ENCODE measurements around the gene PDE4D. TPM values are rescaled to one million over a fixed set of nuclear protein-coding genes. Genes with fewer than 3 reads are reported as not detected.

The PDE4D gene
- total RNA-seq, 4 donors from 2014 or later: 14.7 to 36.3 (median 24.7) TPM

- no peak for TF ChIP-seq POLR2A (IDR thresholded peaks at IDR 0.05)
- TF ChIP-seq CTCF (IDR thresholded peaks at IDR 0.05): no peak
- H3K27ac ChIP-seq: no peak overlapping the region
- intact Hi-C loops (cut with DNase I): no loop called here
These were observed 648.3 kb downstream of the PDE4D start for GRCh38 chr5:59245198-59245597.

GRCh38 chr5:59241552-59241951 is 652.0 kb downstream of the PDE4D start:
- H3K27me3 ChIP-seq: no peaks in the 10 kb centered on the region
- peaks cover 0 to 15% of the 10 kb centered on the region in 2 donors for H3K4me1 ChIP-seq
- no peak overlapping the region for H3K27ac ChIP-seq
- DNase-seq: no peak
- no peaks in the 10 kb centered on the region for H3K36me3 ChIP-seq
- no peak for TF ChIP-seq CTCF (IDR thresholded peaks at IDR 0.05)
- no peak for TF ChIP-seq POLR2A (IDR thresholded peaks at IDR 0.05)
- H3K9me3 ChIP-seq: no peaks in the 10 kb centered on the region
- intact Hi-C loops (cut with DNase I): no loop called here
- WGBS, 2 donors: 30 to 46% methylated on average over 1 of the region's 1 CpG
- H3K4me3 ChIP-seq (replicated peaks in 1 of 3): no peak overlapping the region

More at GRCh38 chr5:59245198-59245597, 648.3 kb downstream of the PDE4D start:
- H3K36me3 ChIP-seq: no peaks in the 10 kb centered on the region
- no peaks in the 10 kb centered on the region for H3K27me3 ChIP-seq
- H3K4me1 ChIP-seq: peaks cover 0 to 15% of the 10 kb centered on the region in 2 donors
- H3K9me3 ChIP-seq: no peaks in the 10 kb centered on the region
- DNase-seq: no peak
- WGBS, 2 donors: 43 to 68% methylated on average over 3 of the region's 3 CpGs
- no peak overlapping the region for H3K4me3 ChIP-seq (replicated peaks in 1 of 3)

- TF ChIP-seq POLR2A (IDR thresholded peaks at IDR 0.05) (no peak), CTCF (IDR thresholded peaks at IDR 0.05) (no peak)
- Histone ChIP-seq H3K4me3 (replicated peaks in 1 of 3) (no peak overlapping the region), H3K27ac (no peak overlapping the region), H3K36me3 (no peaks in the 10 kb centered on the region), H3K4me1 (peaks cover 0 to 15% of the 10 kb centered on the region in 2 donors), H3K9me3 (no peaks in the 10 kb centered on the region), H3K27me3 (no peaks in the 10 kb centered on the region)
- peak; percentile 34 to 64 for DNase-seq
- intact Hi-C loops (cut with DNase I): no loop called here
- WGBS, 2 donors: 55 to 58% methylated on average over 1 of the region's 1 CpG
These were observed 652.4 kb downstream of the PDE4D start for GRCh38 chr5:59241119-59241518.

GRCh38 chr5:59238126-59238902 is 655.2 kb downstream of the PDE4D start:
- Histone ChIP-seq H3K27ac (no peak overlapping the region), H3K9me3 (no peaks in the 10 kb centered on the region), H3K4me1 (peaks cover 0 to 15% of the 10 kb centered on the region in 2 donors), H3K4me3 (replicated peaks in 1 of 3) (no peak overlapping the region), H3K27me3 (no peaks in the 10 kb centered on the region), H3K36me3 (no peaks in the 10 kb centered on the region)
- intact Hi-C loops (cut with DNase I): no loop called here
- TF ChIP-seq CTCF (IDR thresholded peaks at IDR 0.05) (no peak), POLR2A (IDR thresholded peaks at IDR 0.05) (no peak)
- DNase-seq: no peak
- 88 to 92% methylated on average over 3 of the region's 3 CpGs for WGBS, 2 donors

- Histone ChIP-seq H3K27ac (no peak overlapping the region), H3K4me3 (replicated peaks in 1 of 3) (no peak overlapping the region), H3K36me3 (no peaks in the 10 kb centered on the region), H3K27me3 (no peaks in the 10 kb centered on the region), H3K4me1 (peaks cover 0 to 11% of the 10 kb centered on the region in 2 donors), H3K9me3 (no peaks in the 10 kb centered on the region)
- intact Hi-C loops (cut with DNase I): no loop called here
- no peak for DNase-seq
- TF ChIP-seq POLR2A (IDR thresholded peaks at IDR 0.05): no peak
- no peak for TF ChIP-seq CTCF (IDR thresholded peaks at IDR 0.05)
These were observed 656.5 kb downstream of the PDE4D start for GRCh38 chr5:59236986-59237385.
